Stimulated activated CD8-positive, alpha-beta memory T cell treated with anti-CD3 and anti-CD28 coated beads, Interleukin-2, amount 100 ng/mL, for 1 hour (primary cell): ENCODE results near the gene MBIP.

Experiments
- DNase-seq, 2 donors: peaks; one replicate each; pipeline ENCODE4 v3.0.0-alpha.2; 2020; ENCODE audit warnings: low read depth in 2 of 2

MBIP gene

GRCh38 chr14:36313898-36314297, 6.5 kb downstream of the MBIP start:
- no peak for DNase-seq

DNA sequence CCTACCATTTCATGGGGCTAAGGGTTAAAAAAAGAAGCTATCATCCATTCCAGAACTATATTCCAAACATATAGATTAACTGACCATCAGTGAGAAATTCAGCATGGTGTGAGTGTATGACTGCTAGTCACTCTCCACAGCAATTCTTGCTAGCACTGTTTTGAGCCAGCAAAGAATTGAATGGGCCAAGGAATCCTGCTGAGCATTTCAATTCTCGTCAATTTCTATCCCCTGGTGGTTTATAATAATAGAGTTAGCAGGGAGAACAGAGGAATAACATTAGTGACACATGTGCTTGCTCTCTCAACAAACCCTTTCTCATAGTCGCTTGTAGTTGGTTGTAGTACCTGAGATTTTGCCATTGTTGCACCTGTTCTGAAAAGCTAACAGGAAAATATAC, 7.2 kb downstream of the MBIP start:
- no peak for DNase-seq

DNA sequence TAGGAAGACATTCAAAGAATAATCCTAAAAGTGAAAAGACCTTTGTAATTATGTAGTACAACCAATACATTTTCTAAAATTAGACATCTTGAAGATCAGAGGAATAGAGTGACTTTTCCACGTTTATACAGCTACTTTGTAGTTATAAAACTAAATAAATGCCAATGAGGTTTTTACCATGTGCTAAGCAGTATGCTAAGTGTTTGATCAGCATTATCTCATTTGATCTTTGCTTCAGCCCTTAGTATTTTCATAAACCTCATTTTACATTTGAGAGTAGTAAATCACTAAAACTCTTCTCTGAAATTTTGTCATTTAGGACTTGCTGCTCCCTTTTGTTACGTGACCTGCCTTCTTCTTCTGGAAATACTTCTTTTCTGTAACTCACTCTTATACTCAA, 13.6 kb downstream of the MBIP start:
- no peak for DNase-seq

- DNase-seq = no peak
Observed at GRCh38 chr14:36304895-36305294, 15.5 kb downstream of the MBIP start.

GRCh38 chr14:36303960-36304359, 16.5 kb downstream of the MBIP start:
- DNase-seq = no peak

DNA sequence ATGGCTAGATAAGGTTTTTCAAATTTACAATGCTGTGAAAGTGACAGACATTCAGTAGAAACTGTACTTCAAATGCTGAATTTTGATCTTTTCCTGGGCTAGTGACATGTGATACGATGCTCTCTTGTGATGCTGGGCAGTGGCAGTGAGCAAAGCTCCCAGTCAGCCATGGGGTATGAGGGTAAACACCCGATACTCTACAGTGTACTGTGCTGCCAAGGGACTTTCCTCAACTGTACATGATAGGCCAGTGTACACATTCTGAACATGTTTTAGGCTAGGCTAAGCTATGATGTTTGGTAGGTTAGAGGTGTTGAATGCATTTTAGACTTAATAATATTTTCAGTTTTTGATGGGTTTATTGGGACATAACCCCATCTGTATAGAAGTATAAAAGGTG, 17.6 kb downstream of the MBIP start:
- no peak for DNase-seq

DNA sequence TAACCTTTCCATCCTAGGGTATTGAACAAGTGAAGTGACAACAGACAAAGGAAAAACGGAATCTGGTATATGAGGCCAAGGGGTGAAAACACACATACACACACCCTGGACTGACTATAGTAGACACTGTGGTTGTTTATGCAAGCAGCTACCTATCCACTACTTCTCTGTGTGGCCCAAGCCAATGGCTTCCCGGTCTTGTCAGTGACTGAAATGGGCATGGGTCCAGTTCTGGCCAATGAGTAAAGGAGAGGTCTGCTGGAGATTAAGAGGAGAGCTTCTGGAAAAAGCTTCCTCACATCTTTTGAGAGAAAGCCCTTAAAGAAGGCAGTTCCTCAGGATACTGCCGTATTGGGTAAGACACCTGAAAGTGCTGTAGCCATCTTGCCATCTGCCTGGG, 19.3 kb downstream of the MBIP start:
- no peak for DNase-seq

DNA sequence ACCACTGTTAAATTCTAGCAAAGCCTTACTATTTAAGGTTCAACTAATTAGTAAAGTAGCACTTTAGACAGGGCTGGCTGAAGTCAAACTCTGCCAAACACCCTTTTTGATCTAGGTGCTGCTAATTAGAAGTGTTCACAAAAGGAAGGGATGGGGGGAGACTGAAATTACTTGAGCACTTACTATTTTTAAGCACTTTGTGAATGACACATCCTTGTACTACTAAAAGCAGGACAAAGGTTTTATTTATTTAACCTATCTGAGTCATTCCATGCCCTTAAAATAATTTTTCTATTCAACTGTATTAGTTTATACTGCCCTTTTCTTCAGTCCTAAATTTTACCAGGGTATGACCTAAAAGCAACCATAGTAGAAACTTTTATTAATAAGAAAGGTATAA, 20.1 kb downstream of the MBIP start:
- DNase-seq = no peak

- DNase-seq = no peak
Observed at GRCh38 chr14:36295642-36296627, 24.5 kb downstream of the MBIP start.

GRCh38 chr14:36294543-36294942, 25.9 kb downstream of the MBIP start:
- no peak for DNase-seq

DNA sequence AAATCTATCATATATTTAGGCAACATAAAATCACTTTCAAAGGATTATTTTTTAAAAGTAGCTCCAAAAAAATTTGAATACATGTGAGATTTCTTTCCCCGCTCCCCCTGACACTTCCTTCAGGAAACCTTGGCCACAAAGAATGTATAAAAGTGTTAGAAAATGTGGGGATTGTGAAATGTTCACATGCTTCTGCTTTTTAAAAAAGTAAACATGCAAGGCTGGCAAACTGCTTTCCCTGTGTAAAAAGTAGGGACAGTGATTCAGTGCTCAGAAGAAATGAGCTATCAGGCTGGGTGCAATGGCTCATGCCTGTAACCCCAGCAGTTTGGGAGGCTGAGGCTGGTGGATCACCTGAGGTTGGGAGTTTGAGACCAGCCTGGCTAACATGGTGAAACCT, 26.6 kb downstream of the MBIP start:
- DNase-seq = no peak

DNA sequence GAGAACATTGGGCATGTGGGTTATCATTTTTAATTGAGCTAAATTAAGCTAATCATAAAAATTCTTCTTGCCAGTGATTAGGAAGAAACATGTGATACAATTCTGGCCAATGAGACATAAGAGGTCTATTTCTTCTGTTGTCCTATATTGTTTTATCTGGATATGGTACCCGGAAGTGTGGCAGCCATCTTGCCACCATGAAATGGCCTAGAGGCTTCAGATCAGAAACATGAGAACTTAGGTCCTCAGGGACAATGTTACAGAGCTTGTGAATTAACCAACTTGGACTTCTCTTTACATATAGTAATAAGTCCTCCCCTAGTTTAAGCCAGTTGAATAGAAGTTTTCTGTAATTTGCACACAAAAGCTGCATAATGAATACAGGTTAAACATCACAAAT, 30.5 kb downstream of the MBIP start:
- DNase-seq = no peak

DNA sequence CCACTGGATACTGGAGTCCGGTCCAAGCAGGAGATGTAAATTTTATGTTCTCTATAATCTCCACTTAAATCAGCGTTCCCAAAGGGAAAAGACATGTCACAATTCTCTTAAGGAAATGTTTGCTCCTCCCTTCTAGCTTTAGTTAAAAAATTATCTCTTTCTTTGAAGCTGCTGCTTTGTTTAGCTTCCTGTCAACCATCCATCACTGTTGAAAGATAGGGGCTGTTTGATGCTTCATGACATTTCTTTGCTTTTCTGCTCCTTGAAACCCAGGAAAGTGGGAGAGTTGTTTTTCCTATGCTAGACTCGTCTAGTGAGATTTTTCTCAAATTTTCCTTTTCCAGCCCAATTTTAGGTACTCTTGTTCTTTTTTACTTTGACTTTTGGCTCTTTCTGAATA, 31.9 kb downstream of the MBIP start:
- DNase-seq = no peak

DNA sequence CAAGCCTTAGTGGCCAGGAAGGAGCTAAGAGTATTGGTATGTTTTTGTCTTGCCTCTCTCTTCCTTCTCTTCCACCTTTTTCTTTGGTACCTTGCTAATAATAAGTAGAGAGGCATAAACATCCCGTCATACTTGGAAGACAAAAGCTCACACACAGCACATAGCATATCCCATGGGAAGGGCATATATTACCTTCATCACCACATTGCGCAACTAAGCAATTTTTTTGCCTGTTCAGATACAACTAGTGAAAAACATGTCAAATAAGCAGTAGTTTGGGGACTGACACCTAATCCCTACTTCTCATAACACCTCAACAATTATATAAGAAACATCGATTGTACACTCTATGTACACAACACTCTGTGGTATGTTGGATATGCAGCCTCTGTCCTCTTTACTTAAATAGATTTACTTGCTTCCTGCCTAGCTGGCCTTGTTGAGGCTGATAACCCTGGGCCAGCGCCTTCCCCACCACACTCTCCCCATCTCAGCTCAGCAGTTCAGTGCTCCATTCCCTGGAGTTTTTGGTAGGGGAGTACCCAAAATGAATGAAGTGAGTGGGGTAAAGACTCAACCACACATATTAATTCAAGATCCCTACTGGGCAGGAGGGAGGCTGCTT, 35.4 kb downstream of the MBIP start:
- no peak for DNase-seq

DNA sequence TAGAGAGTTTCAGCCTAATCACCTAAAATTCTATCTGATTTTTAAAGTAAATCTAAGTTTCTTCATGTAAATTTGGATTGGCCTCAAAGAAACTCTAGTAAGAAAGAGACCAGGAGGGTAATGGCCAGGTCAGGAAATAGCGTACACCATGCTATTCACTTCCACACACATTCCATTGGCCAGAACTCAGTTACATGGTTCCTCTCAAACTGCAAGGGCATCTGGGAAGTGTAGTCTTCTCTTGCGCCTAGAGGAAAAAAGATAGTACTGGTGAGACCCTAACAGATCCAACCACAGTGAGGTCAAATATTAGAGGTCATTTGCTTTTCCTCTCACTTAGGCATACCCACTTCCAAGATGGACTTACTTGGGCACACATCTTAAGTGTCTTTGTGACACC, 39.1 kb downstream of the MBIP start:
- DNase-seq = no peak

DNA sequence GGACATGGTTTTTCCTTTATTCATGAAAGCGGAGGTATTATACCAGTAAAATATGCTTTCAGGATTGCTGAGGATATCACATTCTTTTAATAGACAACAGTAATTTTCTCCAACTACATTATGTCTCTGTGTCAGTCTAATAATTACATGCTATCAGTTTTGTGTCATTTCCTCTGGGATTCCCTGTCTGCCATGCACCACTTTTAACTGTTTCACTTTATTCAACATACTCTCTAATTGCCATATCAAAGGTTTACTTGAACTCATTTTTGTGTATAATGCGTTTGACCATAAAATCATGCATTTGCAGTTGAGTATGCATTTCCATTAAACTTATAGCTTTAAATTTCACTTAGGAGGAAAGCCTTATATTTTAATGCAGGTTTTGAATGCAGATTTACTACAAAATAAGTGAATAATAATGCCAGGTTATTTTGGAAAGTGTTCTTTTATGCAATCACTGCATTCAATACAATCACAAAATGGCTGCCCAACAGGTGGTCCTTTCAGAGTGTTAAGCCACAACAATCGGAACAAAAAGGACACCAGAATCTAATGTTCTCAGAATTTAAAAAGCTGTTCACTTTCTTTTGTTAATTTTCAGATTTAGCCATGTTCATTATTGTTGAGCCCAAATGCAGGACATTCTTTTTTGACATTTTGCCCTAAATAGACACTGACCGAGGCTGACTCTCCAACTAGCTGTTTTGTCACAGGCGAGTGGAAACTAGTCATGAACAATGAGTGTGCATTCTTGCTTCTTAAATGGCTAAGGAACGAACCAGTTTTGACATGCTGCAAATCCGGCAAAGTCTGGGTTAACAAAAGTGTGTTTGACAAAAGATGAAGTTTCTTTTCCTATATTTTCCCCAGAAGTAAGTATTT, 40.9 kb downstream of the MBIP start:
- no peak for DNase-seq

DNA sequence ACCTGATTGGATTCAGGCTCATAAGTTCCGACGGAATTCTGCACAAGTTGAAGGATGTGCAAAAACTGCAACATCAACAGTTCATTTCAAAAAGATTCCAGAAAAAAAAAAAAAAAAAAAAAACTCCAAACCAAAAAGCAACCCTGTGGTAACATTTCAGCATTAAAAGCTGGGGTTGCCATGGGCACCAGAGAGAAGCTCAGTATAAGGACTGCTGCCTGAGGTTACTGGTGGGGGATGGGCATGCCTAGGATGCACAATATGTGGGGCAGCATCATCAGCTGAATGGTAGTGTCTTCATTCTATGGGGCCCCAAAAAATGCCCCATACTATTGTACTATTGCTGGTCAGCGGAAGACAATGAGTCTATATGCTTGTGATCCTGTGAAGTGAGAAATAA, 44.7 kb downstream of the MBIP start:
- no peak for DNase-seq

DNA sequence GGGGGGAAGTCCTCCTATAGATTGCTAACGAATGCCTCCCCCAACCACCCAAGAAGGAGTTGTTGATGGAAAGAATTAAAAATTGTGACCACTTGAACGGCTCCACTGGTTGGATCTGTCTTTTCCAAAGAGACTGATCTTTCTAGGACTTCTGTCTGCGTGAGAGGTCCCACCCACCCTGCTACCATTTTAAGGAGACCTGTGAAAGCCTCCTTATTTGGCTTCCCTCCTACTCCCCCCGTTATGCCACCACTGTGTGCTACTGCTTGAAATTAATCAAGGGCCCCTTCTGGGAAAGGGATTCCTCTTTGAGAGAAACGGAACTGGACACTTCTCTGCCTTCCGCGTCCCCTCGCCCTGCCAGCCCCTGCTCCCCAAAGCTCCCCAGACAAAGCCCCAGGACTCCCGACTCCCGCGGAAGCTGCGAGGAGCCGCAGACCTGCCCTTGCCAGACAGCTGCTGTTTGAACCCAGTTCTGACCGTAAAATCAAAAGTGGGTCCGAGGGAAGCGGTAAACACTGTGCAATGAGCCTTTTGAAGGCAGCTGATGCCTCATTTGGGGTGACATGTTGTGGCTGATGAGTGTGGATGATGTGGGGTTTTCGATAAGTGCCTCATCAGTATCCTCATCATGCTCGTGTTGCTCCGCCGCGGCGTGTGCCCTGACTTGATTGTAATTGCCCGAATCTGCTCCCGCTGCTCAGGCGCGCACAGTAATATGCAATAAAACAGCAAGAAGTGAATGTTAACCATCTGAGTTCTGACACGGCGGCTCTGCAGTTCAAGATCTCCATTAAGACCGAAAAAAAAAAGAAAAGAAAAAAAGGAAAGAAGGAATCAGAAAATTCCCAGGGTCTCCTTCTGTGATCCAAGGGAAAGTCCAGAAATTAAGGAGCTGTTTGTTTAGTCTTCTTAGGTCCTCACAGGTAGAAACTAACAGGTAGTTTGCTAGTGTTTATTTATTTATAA, 48.2 kb downstream of the MBIP start:
- no peak for DNase-seq

DNA sequence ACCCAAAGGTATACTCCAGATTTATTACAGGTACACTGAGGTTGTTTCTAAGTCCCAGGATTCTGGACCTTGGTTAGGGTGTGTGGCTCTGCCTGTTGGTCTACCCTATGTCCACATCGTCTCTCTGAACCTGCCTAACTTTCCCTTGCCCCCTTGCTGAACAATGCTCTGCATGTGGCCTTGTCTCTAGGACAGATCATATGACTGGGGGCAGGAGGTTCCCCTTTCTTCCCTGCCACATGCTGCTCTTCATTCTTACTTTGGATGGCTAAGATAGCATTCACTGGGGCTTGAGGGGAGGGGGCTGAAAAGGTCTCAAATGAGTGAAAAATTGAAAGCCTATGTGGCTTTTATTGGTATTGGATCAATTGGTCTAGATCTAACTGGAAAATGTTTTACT, 49.2 kb downstream of the MBIP start:
- no peak for DNase-seq

DNA sequence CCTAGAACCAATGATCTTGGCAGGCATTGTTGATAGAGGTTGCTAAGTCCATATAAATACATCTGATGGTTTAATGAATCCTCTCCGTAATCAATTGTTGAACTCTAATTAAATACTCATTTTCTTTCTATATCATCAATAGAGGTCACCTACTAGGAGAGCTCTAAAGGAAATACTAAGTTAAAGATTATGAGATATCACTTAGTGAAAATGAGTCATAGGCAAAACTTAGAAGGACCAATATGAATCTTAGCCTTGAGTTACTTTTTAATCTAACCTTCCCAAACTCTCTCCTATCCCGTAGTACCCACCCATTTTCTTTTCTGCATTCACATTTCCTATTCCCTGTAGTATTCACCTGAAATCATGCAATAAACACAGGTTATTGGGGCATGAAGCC, 50.2 kb downstream of the MBIP start:
- no peak for DNase-seq

- DNase-seq = no peak
Observed at GRCh38 chr14:36268121-36268520, 52.3 kb downstream of the MBIP start.
